WERI-Rb-1 (cell line): ENCODE measurements around the gene C2CD2.

Source experiments
- DNase-seq: peaks from one replicate; pipeline ENCODE4 v3.0.0-alpha.2; 2020
- H3K27ac ChIP-seq: fragments of 250-450 bp; sonication (Bioruptor Pico); 2 replicates; pipeline ENCODE4 v1.5.1; 2020; ENCODE audit warnings: mild to moderate bottlenecking, moderate library complexity
- H3K27me3 ChIP-seq: fragments of 250-450 bp; sonication (Bioruptor Pico); 2 replicates; pipeline ENCODE4 v1.5.1; 2021; ENCODE audit warnings: mild to moderate bottlenecking, low read depth, moderate library complexity; ENCODE audit not compliant: insufficient read depth, severe bottlenecking
- H3K36me3 ChIP-seq: fragments of 250-450 bp; sonication (Bioruptor Pico); 2 replicates; pipeline ENCODE4 v1.5.1; 2020; ENCODE audit warnings: mild to moderate bottlenecking, moderate library complexity
- H3K4me3 ChIP-seq: 2 replicates; pipeline ENCODE4 v1.5.1; 2011; ENCODE audit warnings: low read depth, mild to moderate bottlenecking, control low read depth, low read length
- H3K9me3 ChIP-seq: fragments of 250-450 bp; sonication (Bioruptor Pico); 2 replicates; pipeline ENCODE4 v1.5.1; 2021; ENCODE audit warnings: mild to moderate bottlenecking, moderate library complexity; ENCODE audit not compliant: severe bottlenecking
- TF ChIP-seq, protein P1 (sequence below): IDR thresholded peaks from 2 replicates; pipeline ENCODE4 v1.5.1; 2011; ENCODE audit warnings: low read depth, mild to moderate bottlenecking, control low read depth, inconsistent platforms, low read length

Gene C2CD2

GRCh38 chr21:41871293-41872030 lies 82.4 kb downstream of the C2CD2 start:
- H3K9me3 ChIP-seq = no peaks in the 10 kb centered on the region
- H3K27me3 ChIP-seq = no peaks in the 10 kb centered on the region
- H3K4me3 ChIP-seq = no peak overlapping the region
- no peaks in the 10 kb centered on the region; the same call in 1 of the 2 replicates for H3K36me3 ChIP-seq
- no peak for DNase-seq
- H3K27ac ChIP-seq = no peak overlapping the region
- TF ChIP-seq, protein P1, sequence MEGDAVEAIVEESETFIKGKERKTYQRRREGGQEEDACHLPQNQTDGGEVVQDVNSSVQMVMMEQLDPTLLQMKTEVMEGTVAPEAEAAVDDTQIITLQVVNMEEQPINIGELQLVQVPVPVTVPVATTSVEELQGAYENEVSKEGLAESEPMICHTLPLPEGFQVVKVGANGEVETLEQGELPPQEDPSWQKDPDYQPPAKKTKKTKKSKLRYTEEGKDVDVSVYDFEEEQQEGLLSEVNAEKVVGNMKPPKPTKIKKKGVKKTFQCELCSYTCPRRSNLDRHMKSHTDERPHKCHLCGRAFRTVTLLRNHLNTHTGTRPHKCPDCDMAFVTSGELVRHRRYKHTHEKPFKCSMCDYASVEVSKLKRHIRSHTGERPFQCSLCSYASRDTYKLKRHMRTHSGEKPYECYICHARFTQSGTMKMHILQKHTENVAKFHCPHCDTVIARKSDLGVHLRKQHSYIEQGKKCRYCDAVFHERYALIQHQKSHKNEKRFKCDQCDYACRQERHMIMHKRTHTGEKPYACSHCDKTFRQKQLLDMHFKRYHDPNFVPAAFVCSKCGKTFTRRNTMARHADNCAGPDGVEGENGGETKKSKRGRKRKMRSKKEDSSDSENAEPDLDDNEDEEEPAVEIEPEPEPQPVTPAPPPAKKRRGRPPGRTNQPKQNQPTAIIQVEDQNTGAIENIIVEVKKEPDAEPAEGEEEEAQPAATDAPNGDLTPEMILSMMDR = no peak

DNA sequence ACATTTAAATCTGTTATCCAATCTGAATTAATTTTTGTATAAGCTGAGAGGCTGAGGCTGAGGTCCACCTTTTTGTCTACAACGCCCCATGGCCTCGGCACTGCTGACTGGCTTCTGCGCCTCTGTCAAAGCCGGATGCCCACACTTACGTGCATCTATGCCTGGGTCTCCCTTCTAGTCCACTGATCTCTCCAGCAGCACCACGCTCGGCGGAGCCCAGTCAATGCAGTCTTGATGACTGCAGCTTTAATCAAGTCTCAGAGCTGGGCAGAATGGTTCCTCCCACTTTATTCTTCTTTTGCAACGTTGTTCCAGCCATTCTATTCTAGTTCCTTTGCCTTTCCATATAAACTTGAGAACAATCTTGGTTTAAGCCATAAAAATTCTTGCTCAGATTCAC lies 84.0 kb downstream of the C2CD2 start:
- Histone ChIP-seq H3K27me3 (no peaks in the 10 kb centered on the region), H3K36me3 (no peaks in the 10 kb centered on the region; the same call in 1 of the 2 replicates), H3K9me3 (no peaks in the 10 kb centered on the region), H3K4me3 (no peak overlapping the region), H3K27ac (no peak overlapping the region)
- TF ChIP-seq, protein P1 = no peak
- no peak for DNase-seq

DNA sequence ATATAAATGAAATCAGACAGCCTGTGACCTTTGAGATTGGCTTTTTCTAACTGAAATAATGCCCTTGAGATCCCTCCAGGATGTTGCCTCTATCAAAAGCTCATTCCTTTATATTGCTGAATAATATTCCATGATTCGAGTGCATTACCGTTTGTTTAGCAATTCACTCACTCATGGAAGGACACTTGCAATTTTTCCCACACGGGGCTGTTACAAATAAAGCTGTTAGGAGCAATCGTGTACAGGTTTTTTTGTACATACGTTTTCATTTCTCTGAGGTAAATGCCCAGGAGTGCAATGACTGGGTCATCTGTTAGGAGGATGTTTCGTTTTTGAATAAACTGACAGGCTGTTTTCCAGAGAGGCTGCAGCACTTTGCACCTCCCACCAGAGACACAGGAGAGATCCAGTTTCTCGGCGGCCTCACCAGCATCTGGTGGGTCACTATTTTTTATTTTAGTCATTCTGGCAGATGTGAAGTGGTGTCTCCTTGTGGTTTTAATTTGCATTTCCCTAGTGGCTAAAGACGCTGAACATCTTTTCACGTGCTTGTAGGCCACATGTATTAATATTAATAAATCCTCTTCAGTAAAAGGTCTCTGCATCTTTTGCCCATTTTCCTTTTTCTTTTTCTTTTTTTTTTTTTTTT lies 85.6 kb downstream of the C2CD2 start:
- no peak for DNase-seq
- Histone ChIP-seq H3K36me3 (no peaks in the 10 kb centered on the region), H3K4me3 (no peak overlapping the region), H3K27ac (no peak overlapping the region), H3K27me3 (no peaks in the 10 kb centered on the region), H3K9me3 (no peaks in the 10 kb centered on the region)
- TF ChIP-seq, protein P1 = no peak

DNA sequence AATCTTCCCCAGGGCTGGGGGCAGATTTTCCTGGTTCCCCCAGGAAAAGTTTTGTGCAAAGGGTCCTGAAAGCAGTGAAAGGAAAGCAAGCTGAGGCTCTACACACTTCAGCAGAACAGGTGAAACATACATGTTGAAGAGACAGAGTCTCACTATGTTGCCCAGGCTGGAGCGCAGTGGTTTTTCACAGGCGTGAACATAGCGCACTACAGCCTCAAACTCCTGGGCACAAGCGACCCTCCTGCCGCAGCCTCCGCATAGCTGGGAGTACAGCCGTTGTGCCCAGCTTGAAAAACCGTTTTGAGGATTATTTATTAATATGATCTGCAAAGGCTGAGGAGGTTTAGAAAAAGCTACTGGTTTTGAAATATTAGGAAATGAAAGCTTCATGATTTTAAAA lies 86.5 kb downstream of the C2CD2 start:
- DNase-seq = no peak
- no peaks in the 10 kb centered on the region for H3K9me3 ChIP-seq
- TF ChIP-seq, protein P1 = no peak
- H3K36me3 ChIP-seq = no peaks in the 10 kb centered on the region
- H3K27me3 ChIP-seq = no peaks in the 10 kb centered on the region
- H3K4me3 ChIP-seq = no peak overlapping the region
- no peak overlapping the region for H3K27ac ChIP-seq

DNA sequence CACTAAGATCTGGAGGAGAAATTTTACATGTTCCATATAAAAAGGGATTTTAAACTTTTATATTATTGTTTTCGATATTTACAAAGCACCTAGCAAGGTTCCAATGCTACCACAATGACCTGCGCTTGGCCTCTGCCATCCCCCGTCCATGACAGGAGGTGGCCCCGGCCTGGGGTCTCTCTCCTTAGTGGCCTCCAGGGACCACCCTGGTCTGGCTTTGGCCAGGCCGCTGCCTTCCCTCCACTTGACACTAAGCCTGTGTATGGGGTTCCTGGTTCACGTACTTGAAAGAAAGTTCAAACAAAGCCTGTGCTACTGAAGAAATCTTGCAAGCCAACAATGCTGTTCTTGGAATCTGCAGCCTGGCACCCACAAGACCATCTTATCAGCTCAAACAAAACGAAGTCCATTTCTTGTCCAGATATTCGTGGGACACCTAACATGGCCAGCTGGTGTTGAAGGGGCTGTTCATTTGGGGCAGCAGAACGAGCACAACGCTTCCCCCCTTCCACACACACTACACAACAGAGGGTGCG lies 87.5 kb downstream of the C2CD2 start:
- TF ChIP-seq, protein P1 = no peak
- H3K9me3 ChIP-seq = no peaks in the 10 kb centered on the region
- no peak overlapping the region for H3K4me3 ChIP-seq
- no peaks in the 10 kb centered on the region for H3K27me3 ChIP-seq
- no peak overlapping the region for H3K27ac ChIP-seq
- DNase-seq = no peak
- H3K36me3 ChIP-seq = no peaks in the 10 kb centered on the region
